ENCODE data around the gene MESP1.

The MESP1 gene

GRCh38 chr15:89754361-89755154, 3.5 kb upstream of the MESP1 start:
- H3F3A ChIP-seq (ENCODE audit: control insufficient read depth, insufficient read depth), result no peaks in the 10 kb centered on the region
- no peaks in the 10 kb centered on the region for H4K20me1 ChIP-seq (ENCODE audit: control insufficient read depth, insufficient read depth, low read depth, low read length)
- H3K79me2 ChIP-seq (ENCODE audit: control insufficient read depth, low read length), result no peaks in the 10 kb centered on the region
- H3K9me2 ChIP-seq (replicated peaks; ENCODE audit: control insufficient read depth, low read length), result no peaks in the 10 kb centered on the region
- no peak overlapping the region for H3K27ac ChIP-seq (ENCODE audit: low read depth, low read length)
- H3K9me3 ChIP-seq (ENCODE audit: control insufficient read depth, insufficient read depth, low read length), result no peaks in the 10 kb centered on the region
- peaks cover 15% of the 10 kb centered on the region; the same call in 1 of the 2 replicates for H3K27me3 ChIP-seq (ENCODE audit: control insufficient read depth, low read length)
- TF ChIP-seq, protein P1, sequence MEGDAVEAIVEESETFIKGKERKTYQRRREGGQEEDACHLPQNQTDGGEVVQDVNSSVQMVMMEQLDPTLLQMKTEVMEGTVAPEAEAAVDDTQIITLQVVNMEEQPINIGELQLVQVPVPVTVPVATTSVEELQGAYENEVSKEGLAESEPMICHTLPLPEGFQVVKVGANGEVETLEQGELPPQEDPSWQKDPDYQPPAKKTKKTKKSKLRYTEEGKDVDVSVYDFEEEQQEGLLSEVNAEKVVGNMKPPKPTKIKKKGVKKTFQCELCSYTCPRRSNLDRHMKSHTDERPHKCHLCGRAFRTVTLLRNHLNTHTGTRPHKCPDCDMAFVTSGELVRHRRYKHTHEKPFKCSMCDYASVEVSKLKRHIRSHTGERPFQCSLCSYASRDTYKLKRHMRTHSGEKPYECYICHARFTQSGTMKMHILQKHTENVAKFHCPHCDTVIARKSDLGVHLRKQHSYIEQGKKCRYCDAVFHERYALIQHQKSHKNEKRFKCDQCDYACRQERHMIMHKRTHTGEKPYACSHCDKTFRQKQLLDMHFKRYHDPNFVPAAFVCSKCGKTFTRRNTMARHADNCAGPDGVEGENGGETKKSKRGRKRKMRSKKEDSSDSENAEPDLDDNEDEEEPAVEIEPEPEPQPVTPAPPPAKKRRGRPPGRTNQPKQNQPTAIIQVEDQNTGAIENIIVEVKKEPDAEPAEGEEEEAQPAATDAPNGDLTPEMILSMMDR (IDR thresholded peaks at IDR 0.05; ENCODE audit: low read depth, low read length, poor library complexity, severe bottlenecking), result no peak
- TF ChIP-seq EZH2phosphoT487 (IDR thresholded peaks at IDR 0.05; ENCODE audit: borderline replicate concordance, low read length), result no peak
- H3K36me3 ChIP-seq (ENCODE audit: control insufficient read depth, low read length), result no peaks in the 10 kb centered on the region
- H3K4me2 ChIP-seq (ENCODE audit: low read length), result no peak overlapping the region
- H3K4me1 ChIP-seq (ENCODE audit: control insufficient read depth, low read length), result peaks cover 13% of the 10 kb centered on the region
- H3K4me3 ChIP-seq (ENCODE audit: low read length), result no peak overlapping the region

GRCh38 chr15:89753855-89754254, 2.8 kb upstream of the MESP1 start:
- TF ChIP-seq, protein P1 (IDR thresholded peaks at IDR 0.05; ENCODE audit: low read depth, low read length, poor library complexity, severe bottlenecking), result no peak
- no peak for TF ChIP-seq EZH2phosphoT487 (IDR thresholded peaks at IDR 0.05; ENCODE audit: borderline replicate concordance, low read length)
- H3K79me2 ChIP-seq (ENCODE audit: control insufficient read depth, low read length), result no peaks in the 10 kb centered on the region
- H3K4me3 ChIP-seq (ENCODE audit: low read length), result no peak overlapping the region
- peaks cover 13% of the 10 kb centered on the region for H3K4me1 ChIP-seq (ENCODE audit: control insufficient read depth, low read length)
- no peaks in the 10 kb centered on the region for H3F3A ChIP-seq (ENCODE audit: control insufficient read depth, insufficient read depth)
- H3K27me3 ChIP-seq (ENCODE audit: control insufficient read depth, low read length), result peaks cover 15% of the 10 kb centered on the region; the same call in 1 of the 2 replicates
- H4K20me1 ChIP-seq (ENCODE audit: control insufficient read depth, insufficient read depth, low read depth, low read length), result no peaks in the 10 kb centered on the region
- no peak overlapping the region for H3K27ac ChIP-seq (ENCODE audit: low read depth, low read length)
- no peaks in the 10 kb centered on the region for H3K9me2 ChIP-seq (replicated peaks; ENCODE audit: control insufficient read depth, low read length)
- no peak overlapping the region for H3K4me2 ChIP-seq (ENCODE audit: low read length)
- H3K9me3 ChIP-seq (ENCODE audit: control insufficient read depth, insufficient read depth, low read length), result no peaks in the 10 kb centered on the region
- H3K36me3 ChIP-seq (ENCODE audit: control insufficient read depth, low read length), result no peaks in the 10 kb centered on the region

DNA sequence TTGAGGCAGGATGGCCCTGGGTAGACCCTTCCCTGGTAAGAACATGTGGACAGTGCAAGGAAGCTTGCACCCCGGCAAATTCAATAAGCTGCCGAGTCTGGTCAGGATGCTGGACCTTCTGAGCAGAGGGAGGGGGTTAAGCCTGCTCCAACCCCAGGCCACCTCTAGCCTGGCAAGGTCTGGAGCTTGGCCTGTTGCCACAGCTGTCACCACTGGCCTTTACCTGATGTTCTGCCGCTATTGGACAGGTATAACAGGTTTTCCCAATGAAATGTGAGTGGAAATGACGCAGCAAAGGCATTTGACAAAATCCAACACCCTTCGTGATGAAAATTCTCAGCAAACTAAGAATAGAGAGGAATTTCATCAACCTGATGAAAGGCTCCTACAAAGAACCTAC, 699 bp upstream of the MESP1 start:
- no peaks in the 10 kb centered on the region for H3F3A ChIP-seq (ENCODE audit: control insufficient read depth, insufficient read depth)
- no peak overlapping the region for H3K4me3 ChIP-seq (ENCODE audit: low read length)
- no peaks in the 10 kb centered on the region for H3K36me3 ChIP-seq (ENCODE audit: control insufficient read depth, low read length)
- peak overlapping the region; percentile 90 for H3K4me2 ChIP-seq (ENCODE audit: low read length)
- TF ChIP-seq EZH2phosphoT487 (IDR thresholded peaks at IDR 0.05; ENCODE audit: borderline replicate concordance, low read length), result no peak
- TF ChIP-seq, protein P1 (IDR thresholded peaks at IDR 0.05; ENCODE audit: low read depth, low read length, poor library complexity, severe bottlenecking), result no peak
- no peaks in the 10 kb centered on the region for H3K9me2 ChIP-seq (replicated peaks; ENCODE audit: control insufficient read depth, low read length)
- peaks cover 15% of the 10 kb centered on the region; the same call in 1 of the 2 replicates for H3K27me3 ChIP-seq (ENCODE audit: control insufficient read depth, low read length)
- no peaks in the 10 kb centered on the region for H4K20me1 ChIP-seq (ENCODE audit: control insufficient read depth, insufficient read depth, low read depth, low read length)
- no peak overlapping the region for H3K27ac ChIP-seq (ENCODE audit: low read depth, low read length)
- no peaks in the 10 kb centered on the region for H3K9me3 ChIP-seq (ENCODE audit: control insufficient read depth, insufficient read depth, low read length)
- no peaks in the 10 kb centered on the region for H3K79me2 ChIP-seq (ENCODE audit: control insufficient read depth, low read length)
- peaks cover 13% of the 10 kb centered on the region for H3K4me1 ChIP-seq (ENCODE audit: control insufficient read depth, low read length)
